Fibroblast of the aortic adventitia (primary cell): ENCODE measurements around the gene HLA-DQB1. TPM values are rescaled to one million over a fixed set of nuclear protein-coding genes. Genes with fewer than 3 reads are reported as not detected.

ENCODE experiments used
- DNase-seq: peaks from one replicate; pipeline ENCODE4 v3.0.0-alpha.2; 2010; ENCODE audit warnings: low read depth
- H3K4me3 ChIP-seq: 2 replicates; pipeline ENCODE4 v1.5.1; 2011; ENCODE audit warnings: low read depth, mild to moderate bottlenecking, control low read depth, low read length, moderate library complexity
- total RNA-seq: library from RNA; depleted of rRNA; stranded (reverse); fragments of >200 nt; gene quantifications from 2 replicates; pipeline ENCODE4 v1.2.3, GENCODE V29; 2012; ENCODE audit warnings: low replicate concordance
- TF ChIP-seq, protein P1 (sequence below): IDR thresholded peaks from 2 replicates; pipeline ENCODE4 v1.5.1; 2011; ENCODE audit warnings: mild to moderate bottlenecking, low read length, control low read depth, inconsistent platforms; ENCODE audit not compliant: insufficient read depth

HLA-DQB1 gene
- total RNA-seq, 1 donor: not detected

DNA sequence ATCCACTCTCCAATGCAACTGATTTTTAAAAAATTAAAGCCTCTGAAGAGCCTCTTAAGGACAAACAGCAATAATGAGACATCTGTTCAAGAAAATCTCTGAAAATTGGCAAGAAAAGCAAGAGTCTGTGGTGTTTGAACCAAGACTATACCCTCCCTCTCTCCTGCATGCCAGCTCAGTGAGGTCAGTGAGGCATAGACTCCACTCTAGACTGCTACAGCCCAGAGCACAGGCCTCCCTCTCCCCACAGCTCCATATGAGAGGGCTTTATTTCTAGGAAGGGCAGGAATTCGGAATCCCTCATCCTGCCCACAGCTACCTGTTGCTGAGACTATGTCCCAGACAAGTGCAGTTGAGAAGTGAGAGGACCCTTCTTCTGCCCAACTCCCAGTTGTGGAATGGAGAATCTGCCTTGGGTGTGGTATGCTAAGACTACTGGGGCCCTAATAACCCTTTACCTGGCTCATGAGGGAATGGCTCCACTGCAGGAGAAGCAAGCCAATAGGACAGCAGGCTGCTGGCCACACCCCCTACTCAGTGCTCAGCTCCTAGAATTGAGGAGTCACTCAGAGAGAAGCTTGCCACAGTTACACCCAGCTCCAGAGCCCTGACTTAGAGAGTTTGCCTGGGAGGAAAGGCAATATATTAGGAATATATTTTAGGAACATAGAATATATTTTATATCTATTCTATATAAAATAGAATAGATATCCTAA, 51.9 kb downstream of the HLA-DQB1 start:
- H3K4me3 ChIP-seq: no peak overlapping the region
- no peak for DNase-seq
- TF ChIP-seq, protein P1, sequence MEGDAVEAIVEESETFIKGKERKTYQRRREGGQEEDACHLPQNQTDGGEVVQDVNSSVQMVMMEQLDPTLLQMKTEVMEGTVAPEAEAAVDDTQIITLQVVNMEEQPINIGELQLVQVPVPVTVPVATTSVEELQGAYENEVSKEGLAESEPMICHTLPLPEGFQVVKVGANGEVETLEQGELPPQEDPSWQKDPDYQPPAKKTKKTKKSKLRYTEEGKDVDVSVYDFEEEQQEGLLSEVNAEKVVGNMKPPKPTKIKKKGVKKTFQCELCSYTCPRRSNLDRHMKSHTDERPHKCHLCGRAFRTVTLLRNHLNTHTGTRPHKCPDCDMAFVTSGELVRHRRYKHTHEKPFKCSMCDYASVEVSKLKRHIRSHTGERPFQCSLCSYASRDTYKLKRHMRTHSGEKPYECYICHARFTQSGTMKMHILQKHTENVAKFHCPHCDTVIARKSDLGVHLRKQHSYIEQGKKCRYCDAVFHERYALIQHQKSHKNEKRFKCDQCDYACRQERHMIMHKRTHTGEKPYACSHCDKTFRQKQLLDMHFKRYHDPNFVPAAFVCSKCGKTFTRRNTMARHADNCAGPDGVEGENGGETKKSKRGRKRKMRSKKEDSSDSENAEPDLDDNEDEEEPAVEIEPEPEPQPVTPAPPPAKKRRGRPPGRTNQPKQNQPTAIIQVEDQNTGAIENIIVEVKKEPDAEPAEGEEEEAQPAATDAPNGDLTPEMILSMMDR: no peak

DNA sequence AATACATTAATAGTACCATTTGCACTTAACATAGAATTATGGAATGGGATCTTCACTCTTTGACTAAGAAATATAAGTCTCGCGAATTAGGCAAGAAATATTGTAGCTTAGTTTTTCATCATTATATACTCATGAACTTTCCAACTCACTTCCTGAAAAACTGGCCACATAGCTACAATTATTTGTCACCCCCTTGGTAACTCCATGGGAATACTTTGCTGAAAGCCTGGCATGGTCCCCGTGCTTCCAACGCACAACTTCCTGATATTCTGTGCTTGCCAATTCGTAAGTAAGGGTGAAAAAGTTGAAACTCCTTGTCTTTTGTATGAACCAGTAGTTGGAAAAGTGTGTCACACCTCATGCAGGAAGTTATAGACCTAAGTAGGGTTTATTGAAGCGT, 53.0 kb downstream of the HLA-DQB1 start:
- DNase-seq: no peak
- TF ChIP-seq, protein P1: no peak
- no peak overlapping the region for H3K4me3 ChIP-seq

DNA sequence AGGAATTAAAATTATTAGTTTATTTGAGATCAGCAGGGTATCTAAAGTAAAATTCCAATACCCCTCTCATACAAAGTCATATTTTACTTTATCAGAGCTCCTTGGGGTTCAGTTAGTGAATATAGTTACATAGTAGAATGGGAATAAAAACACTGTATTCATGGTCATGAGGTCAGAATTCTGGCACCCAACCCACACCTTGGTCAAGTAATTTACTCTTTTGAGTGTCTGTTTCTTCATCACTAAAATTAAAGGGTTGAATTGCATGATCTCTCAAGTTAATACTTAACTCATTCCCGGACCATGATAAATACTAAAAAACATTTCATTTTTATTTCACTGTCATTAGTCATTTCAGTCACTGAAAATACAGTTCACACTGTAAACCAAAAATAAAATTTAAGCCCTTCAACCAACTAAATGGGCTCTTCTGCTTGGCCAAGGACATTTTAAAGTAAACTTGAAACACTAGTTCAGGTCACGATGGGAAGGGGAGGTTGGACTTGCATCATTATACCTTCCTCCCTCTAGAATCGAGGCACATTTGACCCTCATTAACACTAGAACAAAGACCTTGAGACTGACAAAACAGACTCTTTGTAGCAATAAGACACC, 55.7 kb downstream of the HLA-DQB1 start:
- no peak for DNase-seq
- TF ChIP-seq, protein P1: no peak
- no peak overlapping the region for H3K4me3 ChIP-seq

DNA sequence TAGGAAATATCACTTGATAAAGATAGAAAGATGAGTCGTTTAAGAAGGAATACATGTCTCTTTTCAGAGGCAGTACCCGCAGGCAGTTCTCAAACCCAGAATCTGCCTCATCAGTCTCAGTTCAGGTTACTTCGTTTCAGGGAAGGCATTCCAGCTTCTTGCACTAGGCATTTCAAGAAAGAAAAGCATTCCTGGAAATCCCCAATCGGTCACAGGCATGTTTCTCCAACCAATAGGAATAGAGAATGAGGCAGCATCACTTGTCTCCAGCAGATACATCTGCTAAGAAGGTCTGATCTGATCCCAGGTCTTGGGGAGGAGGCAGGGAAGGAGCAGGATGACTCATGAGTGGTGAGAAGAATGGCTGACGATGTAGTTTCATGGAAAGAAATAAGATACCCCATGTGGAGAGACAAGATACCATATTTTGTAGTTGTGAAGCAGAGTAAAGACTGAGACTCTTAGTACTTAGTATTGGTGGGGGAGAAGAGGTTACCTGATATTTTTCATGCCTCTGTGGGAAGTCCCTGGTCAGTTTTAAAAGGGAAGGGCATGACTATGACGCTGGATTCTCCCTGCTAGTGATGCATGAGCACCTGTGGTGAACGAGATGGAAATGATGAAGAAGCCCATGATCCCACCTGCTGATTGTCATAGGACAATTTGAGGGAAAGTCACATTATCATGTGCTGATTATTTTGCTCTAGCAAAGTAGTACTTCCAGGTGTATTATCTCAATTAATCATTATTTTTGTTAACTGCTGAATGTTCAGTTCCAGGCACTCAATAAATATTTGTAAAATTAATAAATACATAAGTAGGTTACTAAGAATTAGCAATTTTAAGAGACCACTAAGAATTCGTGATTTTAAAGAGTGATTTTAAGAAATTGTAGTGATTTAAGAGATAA, 56.5 kb downstream of the HLA-DQB1 start:
- TF ChIP-seq, protein P1: no peak
- H3K4me3 ChIP-seq: no peak overlapping the region
- DNase-seq: peak; percentile 95

Other genes with a start within 250 kb of the HLA-DQB1 start
- 0.45 TPM in 1 of 2 replicates, not detected in the other for gene HLA-DRA, start 226.8 kb downstream of the HLA-DQB1 start, total RNA-seq
- not detected in 2 replicates for gene HLA-DRB5, start 136.4 kb downstream of the HLA-DQB1 start, total RNA-seq
- 0.09 and 0.90 TPM in 2 replicates for gene HLA-DRB1, start 76.8 kb downstream of the HLA-DQB1 start, total RNA-seq
- not detected in 2 replicates for gene HLA-DQA1, start 29.3 kb downstream of the HLA-DQB1 start, total RNA-seq
- gene HLA-DQA2, start 74.7 kb upstream of the HLA-DQB1 start, total RNA-seq: not detected in 2 replicates
- gene HLA-DQB2, start 96.9 kb upstream of the HLA-DQB1 start, total RNA-seq: not detected in 2 replicates
- 2.6 TPM in 1 of 2 replicates, not detected in the other for gene HLA-DOB, start 150.3 kb upstream of the HLA-DQB1 start, total RNA-seq
- gene TAP2, start 172.1 kb upstream of the HLA-DQB1 start, total RNA-seq: 12.4 and 17.0 TPM in 2 replicates
- gene PSMB8, start 177.4 kb upstream of the HLA-DQB1 start, total RNA-seq: 36.2 and 38.0 TPM in 2 replicates
- gene TAP1, start 187.0 kb upstream of the HLA-DQB1 start, total RNA-seq: 11.9 and 25.2 TPM in 2 replicates
- 10.8 and 11.5 TPM in 2 replicates for gene PSMB9, start 187.5 kb upstream of the HLA-DQB1 start, total RNA-seq